HEK293 (cell line): ENCODE results near the gene ASIC3.
A peak's percentile ranks its signal among the peaks of the same experiment; 100 is the strongest.

Experiments
- CTCF ChIA-PET: fragments of 350-600 bp; formaldehyde crosslinking; extraction: SDS; loops from one replicate; lab custom pipeline; 2021; ENCODE audit warnings: antibody characterized with exemption; lab: Yijun Ruan, JAX
- POLR2A ChIA-PET: fragments of 300-600 bp; formaldehyde crosslinking; extraction: SDS; loops from one replicate; lab custom pipeline; 2020; ENCODE audit warnings: antibody characterized with exemption, inconsistent platforms; lab: Yijun Ruan, JAX
- H3K27ac ChIP-seq: fragments of 200-500 bp; sonication (Bioruptor generic); 2 replicates; pipeline ENCODE4 v1.5.1; 2014; ENCODE audit warnings: low read depth, low read length, control low read depth, inconsistent platforms; ENCODE audit errors: extremely low read depth
- H3K36me3 ChIP-seq, 2 experiments: fragments of 200-500 bp in 1 of 2; sonication (Bioruptor generic) in 1 of 2; 1 replicate in 1 of 2; 2 replicates in 1 of 2; pipeline ENCODE4 v1.5.1; 2014 to 2017; ENCODE audit warnings: inconsistent platforms in 2 of 2, low read length in 2 of 2; ENCODE audit not compliant: control insufficient read depth in 2 of 2, insufficient read depth in 1 of 2
- H3K4me1 ChIP-seq: fragments of 200-500 bp; sonication (Bioruptor generic); 2 replicates; pipeline ENCODE4 v1.5.1; 2014; ENCODE audit warnings: mild to moderate bottlenecking, low read length, inconsistent platforms; ENCODE audit not compliant: control insufficient read depth, insufficient read depth
- H3K4me3 ChIP-seq: 2 replicates; pipeline ENCODE4 v1.5.1; 2011; ENCODE audit warnings: low read depth, mild to moderate bottlenecking, control low read depth, low read length, moderate library complexity
- H3K9me3 ChIP-seq: fragments of 200-500 bp; sonication (Bioruptor generic); 2 replicates; pipeline ENCODE4 v1.5.1; 2014; ENCODE audit warnings: low read depth, low read length, inconsistent platforms; ENCODE audit not compliant: control insufficient read depth, insufficient read depth
- BCL11B ChIP-seq: fragments of 450-650 bp; formaldehyde crosslinking; IDR thresholded peaks from 2 replicates; pipeline ENCODE4 v1.5.1; 2016; ENCODE audit warnings: low read depth, missing biosample characterization, missing genetic modification characterization
- GLI4 ChIP-seq: fragments of 450-650 bp; formaldehyde crosslinking; IDR thresholded peaks from 2 replicates; pipeline ENCODE4 v1.5.1; 2016; ENCODE audit warnings: missing biosample characterization, missing genetic modification characterization
- GLIS1 ChIP-seq: fragments of 450-650 bp; formaldehyde crosslinking; IDR thresholded peaks from 2 replicates; pipeline ENCODE4 v1.5.1; 2016; ENCODE audit warnings: missing biosample characterization, missing genetic modification characterization
- HOXC10 ChIP-seq: sonication (generic); formaldehyde crosslinking; IDR thresholded peaks from 2 replicates; pipeline ENCODE4 v1.8.1; 2023; ENCODE audit warnings: mild to moderate bottlenecking, missing genetic modification reagents
- HOXD13 ChIP-seq: sonication (generic); formaldehyde crosslinking; IDR thresholded peaks from 2 replicates; pipeline ENCODE4 v1.8.0; 2022; ENCODE audit warnings: missing genetic modification reagents, borderline replicate concordance
- KLF9 ChIP-seq: fragments of 450-650 bp; formaldehyde crosslinking; IDR thresholded peaks from 2 replicates; pipeline ENCODE4 v1.5.1; 2016; ENCODE audit warnings: missing biosample characterization, missing genetic modification characterization, low read depth
- SP7 ChIP-seq: fragments of 450-650 bp; formaldehyde crosslinking; IDR thresholded peaks from 2 replicates; pipeline ENCODE4 v1.5.1; 2016; ENCODE audit warnings: missing biosample characterization, missing genetic modification characterization
- ZBTB17 ChIP-seq: fragments of 450-650 bp; formaldehyde crosslinking; IDR thresholded peaks from 2 replicates; pipeline ENCODE4 v1.5.1; 2016; ENCODE audit warnings: missing biosample characterization, missing genetic modification characterization
- ZBTB20 ChIP-seq: fragments of 450-650 bp; formaldehyde crosslinking; IDR thresholded peaks from 2 replicates; pipeline ENCODE4 v1.5.1; 2016; ENCODE audit warnings: missing biosample characterization, missing genetic modification characterization
- ZFHX2 ChIP-seq: fragments of 450-650 bp; formaldehyde crosslinking; conservative IDR thresholded peaks from 2 replicates; pipeline ENCODE4 v1.5.1; 2016; ENCODE audit warnings: missing biosample characterization, missing genetic modification characterization
- ZFP3 ChIP-seq: fragments of 450-650 bp; formaldehyde crosslinking; IDR thresholded peaks from 2 replicates; pipeline ENCODE4 v1.5.1; 2016; ENCODE audit warnings: low read depth, missing biosample characterization, missing genetic modification characterization
- ZNF157 ChIP-seq: fragments of 450-650 bp; formaldehyde crosslinking; IDR thresholded peaks from 2 replicates; pipeline ENCODE4 v1.5.1; 2016; ENCODE audit warnings: missing biosample characterization, missing genetic modification characterization
- ZNF175 ChIP-seq: fragments of 450-650 bp; formaldehyde crosslinking; IDR thresholded peaks from 2 replicates; pipeline ENCODE4 v1.5.1; 2016; ENCODE audit warnings: missing biosample characterization, missing genetic modification characterization
- ZNF248 ChIP-seq: fragments of 450-650 bp; formaldehyde crosslinking; IDR thresholded peaks from 2 replicates; pipeline ENCODE4 v1.5.1; 2017; ENCODE audit warnings: missing biosample characterization, missing genetic modification characterization
- ZNF274 ChIP-seq, 2 experiments: fragments of 200-500 bp in 1 of 2; fragments of 450-650 bp in 1 of 2; sonication (Bioruptor generic) in 1 of 2; formaldehyde crosslinking in 1 of 2; IDR thresholded peaks; 2 replicates each; pipeline versions ENCODE4 v1.5.1 to v1.6.1; 2014 to 2016; ENCODE audit warnings: borderline replicate concordance in 1 of 2, inconsistent platforms in 1 of 2, low read length in 1 of 2, missing biosample characterization in 1 of 2, missing genetic modification characterization in 1 of 2
- ZNF292 ChIP-seq: fragments of 450-650 bp; formaldehyde crosslinking; IDR thresholded peaks from 2 replicates; pipeline ENCODE4 v1.5.1; 2016; ENCODE audit warnings: low read depth, missing biosample characterization, missing genetic modification characterization, borderline replicate concordance
- ZNF335 ChIP-seq: fragments of 450-650 bp; formaldehyde crosslinking; conservative IDR thresholded peaks from 2 replicates; pipeline ENCODE4 v1.5.1; 2016; ENCODE audit warnings: missing biosample characterization, missing genetic modification characterization
- ZNF37A ChIP-seq: fragments of 450-650 bp; IDR thresholded peaks from 2 replicates; pipeline ENCODE4 v1.5.1; 2018; ENCODE audit warnings: missing biosample characterization, missing genetic modification characterization
- ZNF394 ChIP-seq: fragments of 450-650 bp; formaldehyde crosslinking; IDR thresholded peaks from 2 replicates; pipeline ENCODE4 v1.5.1; 2016; ENCODE audit warnings: missing biosample characterization, missing genetic modification characterization, mild to moderate bottlenecking, moderate library complexity, borderline replicate concordance
- ZNF404 ChIP-seq: fragments of 450-650 bp; formaldehyde crosslinking; IDR thresholded peaks from 2 replicates; pipeline ENCODE4 v1.5.1; 2017; ENCODE audit warnings: missing biosample characterization, missing genetic modification characterization
- ZNF521 ChIP-seq: fragments of 450-650 bp; formaldehyde crosslinking; IDR thresholded peaks from 2 replicates; pipeline ENCODE4 v1.5.1; 2017; ENCODE audit warnings: missing biosample characterization, mild to moderate bottlenecking, missing genetic modification characterization
- ZNF530 ChIP-seq: fragments of 450-650 bp; formaldehyde crosslinking; IDR thresholded peaks from 2 replicates; pipeline ENCODE4 v1.5.1; 2016; ENCODE audit warnings: low read depth, missing biosample characterization, missing genetic modification characterization
- ZNF548 ChIP-seq: fragments of 450-650 bp; formaldehyde crosslinking; IDR thresholded peaks from 2 replicates; pipeline ENCODE4 v1.5.1; 2016; ENCODE audit warnings: missing biosample characterization, missing genetic modification characterization
- ZNF624 ChIP-seq: fragments of 450-650 bp; formaldehyde crosslinking; IDR thresholded peaks from 2 replicates; pipeline ENCODE4 v1.5.1; 2017; ENCODE audit warnings: missing biosample characterization, missing genetic modification characterization
- ZNF654 ChIP-seq: fragments of 450-650 bp; formaldehyde crosslinking; IDR thresholded peaks from 2 replicates; pipeline ENCODE4 v1.5.1; 2016; ENCODE audit warnings: low read depth, missing biosample characterization, missing genetic modification characterization
- ZNF660 ChIP-seq: fragments of 450-650 bp; IDR thresholded peaks from 2 replicates; pipeline ENCODE4 v1.5.1; 2018; ENCODE audit warnings: missing biosample characterization, mild to moderate bottlenecking, missing genetic modification characterization
- TF ChIP-seq, protein P1 (sequence below): fragments of 450-650 bp; formaldehyde crosslinking; IDR thresholded peaks from 2 replicates; pipeline ENCODE4 v1.5.1; 2016; ENCODE audit warnings: missing biosample characterization, missing genetic modification characterization
- TF ChIP-seq, protein P2 (sequence below): fragments of 450-650 bp; formaldehyde crosslinking; IDR thresholded peaks from 2 replicates; pipeline ENCODE4 v1.5.1; 2016; ENCODE audit warnings: missing biosample characterization, missing genetic modification characterization
- TF ChIP-seq, protein P3 (sequence below): fragments of 450-650 bp; formaldehyde crosslinking; IDR thresholded peaks from 2 replicates; pipeline ENCODE4 v1.5.1; 2016; ENCODE audit warnings: missing biosample characterization, missing genetic modification characterization
- TF ChIP-seq, protein P4 (sequence below): fragments of 450-650 bp; formaldehyde crosslinking; IDR thresholded peaks from 2 replicates; pipeline ENCODE4 v1.5.1; 2017; ENCODE audit warnings: missing biosample characterization, missing genetic modification characterization
- TF ChIP-seq, protein P5 (sequence below): fragments of 450-650 bp; IDR thresholded peaks from 2 replicates; pipeline ENCODE4 v1.5.1; 2018; ENCODE audit warnings: missing biosample characterization, mild to moderate bottlenecking, missing genetic modification characterization

ASIC3 gene

DNA sequence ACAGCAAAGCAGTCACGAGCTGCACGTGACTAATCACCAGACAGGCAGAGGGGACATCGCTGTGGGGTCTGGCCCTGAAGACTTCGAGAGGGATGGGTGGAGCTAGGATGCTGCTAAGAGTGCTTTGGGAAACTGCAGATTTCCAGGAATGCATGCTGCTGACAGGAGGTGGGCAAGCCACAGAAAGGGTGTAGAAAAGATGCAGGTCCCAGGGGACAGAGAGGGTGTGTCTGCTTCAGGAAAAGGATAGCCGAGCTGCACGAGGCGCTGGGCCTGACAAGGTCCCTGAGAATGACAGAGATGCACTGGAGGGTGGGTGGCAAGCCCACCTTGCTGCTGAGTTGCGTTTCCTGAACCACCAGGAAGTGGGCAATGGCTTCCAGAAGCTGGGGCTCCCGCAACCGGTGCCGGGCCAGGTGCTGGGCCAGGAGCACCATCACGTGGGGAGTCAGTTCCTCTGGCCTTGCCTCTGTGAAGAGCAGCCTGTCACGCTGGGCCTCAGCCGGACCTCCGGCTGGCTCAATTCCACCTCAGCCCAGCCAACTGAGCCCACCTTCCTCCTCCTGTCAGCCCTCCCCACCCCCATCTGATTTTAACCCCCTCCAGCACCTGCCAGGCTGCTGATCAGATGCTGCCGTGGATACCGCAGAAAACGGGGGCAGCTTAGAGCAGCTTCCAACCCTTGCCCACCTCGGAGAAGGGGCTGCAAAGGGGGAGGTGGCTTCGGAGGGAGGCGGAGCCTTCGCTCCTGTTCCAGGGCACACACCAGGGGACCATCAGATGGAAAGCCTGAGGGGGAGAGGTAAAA lies 30.1 kb downstream of the ASIC3 start (continued):
- TF ChIP-seq ZNF660 (tag by site-specific recombination) (no peak), ZNF530 (no peak), GLI4 (tag by site-specific recombination) (no peak), ZNF394 (no peak), ZFP3 (tag by site-specific recombination) (no peak), ZNF274 (IDR thresholded peaks at IDR 0.05; ENCODE audit: low read length) (no peak), ZNF274 (tag by site-specific recombination; IDR thresholded peaks at IDR 0.05; ENCODE audit: borderline replicate concordance) (no peak), ZBTB17 (tag by site-specific recombination) (peak; percentile 98), SP7 (peak; percentile 81; the same call in 1 of the 2 replicates), HOXD13 (CRISPR knock-in tag) (no peak), ZNF548 (tag by site-specific recombination) (no peak), ZNF175 (no peak), ZNF248 (tag by site-specific recombination) (no peak), ZNF335 (no peak), ZBTB20 (tag by site-specific recombination) (peak; percentile 48; the same call in 1 of the 2 replicates), ZNF292 (no peak), ZNF654 (tag by site-specific recombination) (no peak), GLIS1 (tag by site-specific recombination) (peak; percentile 70)
- TF ChIP-seq, protein P1, sequence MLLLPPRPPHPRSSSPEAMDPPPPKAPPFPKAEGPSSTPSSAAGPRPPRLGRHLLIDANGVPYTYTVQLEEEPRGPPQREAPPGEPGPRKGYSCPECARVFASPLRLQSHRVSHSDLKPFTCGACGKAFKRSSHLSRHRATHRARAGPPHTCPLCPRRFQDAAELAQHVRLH = no peak

DNA sequence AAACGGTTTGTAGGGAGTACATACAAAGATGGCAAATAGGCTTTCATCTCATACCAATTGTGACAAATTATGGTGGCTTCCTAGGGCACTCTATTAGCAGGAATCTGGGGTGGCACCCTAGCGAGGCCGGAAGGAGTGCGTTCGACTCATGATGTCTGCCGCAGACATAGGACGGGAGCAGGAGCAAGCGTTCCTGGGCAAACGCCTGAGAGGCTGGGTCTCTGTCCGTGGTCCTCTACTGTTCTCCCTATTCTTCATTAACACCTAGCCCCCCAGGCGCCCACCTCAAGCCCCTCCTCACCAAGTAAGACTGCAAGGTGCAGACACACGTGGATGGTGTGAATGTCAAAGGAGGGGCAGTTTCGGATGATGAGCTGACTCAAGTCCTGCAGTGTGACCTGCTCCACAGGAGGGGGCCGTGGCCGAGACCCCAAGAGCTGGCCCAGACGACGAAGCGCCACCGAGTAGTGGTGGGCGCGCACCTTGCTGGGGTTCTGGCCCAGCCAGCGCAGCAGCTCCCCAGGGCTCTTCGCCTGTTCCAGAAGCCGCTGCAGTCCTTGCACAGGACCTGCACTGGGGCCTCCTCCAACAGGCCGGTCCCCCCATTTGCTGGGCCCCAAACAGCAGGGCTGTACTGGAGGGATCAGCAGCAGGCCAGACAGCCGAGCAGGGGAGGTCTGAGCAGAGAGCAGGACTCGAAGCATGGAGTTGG lies 31.0 kb downstream of the ASIC3 start:
- Histone ChIP-seq H3K36me3 (peaks cover 0 to 52% of the 10 kb centered on the region in 2 experiments; a peak in 1 of 3 replicates), H3K27ac (peak overlapping the region; percentile 75; the same call in 1 of the 2 replicates), H3K4me3 (peak overlapping the region; percentile 89), H3K4me1 (peaks cover 7% of the 10 kb centered on the region; the same call in 1 of the 2 replicates), H3K9me3 (no peaks in the 10 kb centered on the region)
- POLR2A ChIA-PET = interaction anchor here (1.2 to 4.8 kb wide), 2 partner anchors 17 to 40 kb away, joined by 3 to 22 read pairs; no protein-coding TSS in a partner anchor
- CTCF ChIA-PET = no interaction called here
- TF ChIP-seq ZFHX2 = no peak
- no peak for TF ChIP-seq BCL11B (tag by site-specific recombination)
- TF ChIP-seq ZNF404 (tag by site-specific recombination) = no peak
- TF ChIP-seq, protein P2, sequence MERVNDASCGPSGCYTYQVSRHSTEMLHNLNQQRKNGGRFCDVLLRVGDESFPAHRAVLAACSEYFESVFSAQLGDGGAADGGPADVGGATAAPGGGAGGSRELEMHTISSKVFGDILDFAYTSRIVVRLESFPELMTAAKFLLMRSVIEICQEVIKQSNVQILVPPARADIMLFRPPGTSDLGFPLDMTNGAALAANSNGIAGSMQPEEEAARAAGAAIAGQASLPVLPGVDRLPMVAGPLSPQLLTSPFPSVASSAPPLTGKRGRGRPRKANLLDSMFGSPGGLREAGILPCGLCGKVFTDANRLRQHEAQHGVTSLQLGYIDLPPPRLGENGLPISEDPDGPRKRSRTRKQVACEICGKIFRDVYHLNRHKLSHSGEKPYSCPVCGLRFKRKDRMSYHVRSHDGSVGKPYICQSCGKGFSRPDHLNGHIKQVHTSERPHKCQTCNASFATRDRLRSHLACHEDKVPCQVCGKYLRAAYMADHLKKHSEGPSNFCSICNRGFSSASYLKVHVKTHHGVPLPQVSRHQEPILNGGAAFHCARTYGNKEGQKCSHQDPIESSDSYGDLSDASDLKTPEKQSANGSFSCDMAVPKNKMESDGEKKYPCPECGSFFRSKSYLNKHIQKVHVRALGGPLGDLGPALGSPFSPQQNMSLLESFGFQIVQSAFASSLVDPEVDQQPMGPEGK (tag by site-specific recombination) = no peak
- TF ChIP-seq KLF9 (tag by site-specific recombination) = no peak
- no peak for TF ChIP-seq ZNF157 (tag by site-specific recombination)
- no peak for TF ChIP-seq ZNF37A (tag by site-specific recombination)
- no peak for TF ChIP-seq ZNF624
- TF ChIP-seq, protein P3, sequence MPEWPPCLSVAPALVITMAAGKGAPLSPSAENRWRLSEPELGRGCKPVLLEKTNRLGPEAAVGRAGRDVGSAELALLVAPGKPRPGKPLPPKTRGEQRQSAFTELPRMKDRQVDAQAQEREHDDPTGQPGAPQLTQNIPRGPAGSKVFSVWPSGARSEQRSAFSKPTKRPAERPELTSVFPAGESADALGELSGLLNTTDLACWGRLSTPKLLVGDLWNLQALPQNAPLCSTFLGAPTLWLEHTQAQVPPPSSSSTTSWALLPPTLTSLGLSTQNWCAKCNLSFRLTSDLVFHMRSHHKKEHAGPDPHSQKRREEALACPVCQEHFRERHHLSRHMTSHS (tag by site-specific recombination) = no peak
- TF ChIP-seq, protein P4, sequence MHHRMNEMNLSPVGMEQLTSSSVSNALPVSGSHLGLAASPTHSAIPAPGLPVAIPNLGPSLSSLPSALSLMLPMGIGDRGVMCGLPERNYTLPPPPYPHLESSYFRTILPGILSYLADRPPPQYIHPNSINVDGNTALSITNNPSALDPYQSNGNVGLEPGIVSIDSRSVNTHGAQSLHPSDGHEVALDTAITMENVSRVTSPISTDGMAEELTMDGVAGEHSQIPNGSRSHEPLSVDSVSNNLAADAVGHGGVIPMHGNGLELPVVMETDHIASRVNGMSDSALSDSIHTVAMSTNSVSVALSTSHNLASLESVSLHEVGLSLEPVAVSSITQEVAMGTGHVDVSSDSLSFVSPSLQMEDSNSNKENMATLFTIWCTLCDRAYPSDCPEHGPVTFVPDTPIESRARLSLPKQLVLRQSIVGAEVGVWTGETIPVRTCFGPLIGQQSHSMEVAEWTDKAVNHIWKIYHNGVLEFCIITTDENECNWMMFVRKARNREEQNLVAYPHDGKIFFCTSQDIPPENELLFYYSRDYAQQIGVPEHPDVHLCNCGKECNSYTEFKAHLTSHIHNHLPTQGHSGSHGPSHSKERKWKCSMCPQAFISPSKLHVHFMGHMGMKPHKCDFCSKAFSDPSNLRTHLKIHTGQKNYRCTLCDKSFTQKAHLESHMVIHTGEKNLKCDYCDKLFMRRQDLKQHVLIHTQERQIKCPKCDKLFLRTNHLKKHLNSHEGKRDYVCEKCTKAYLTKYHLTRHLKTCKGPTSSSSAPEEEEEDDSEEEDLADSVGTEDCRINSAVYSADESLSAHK = no peak
- no peak for TF ChIP-seq ZNF521 (tag by site-specific recombination)
- TF ChIP-seq, protein P5, sequence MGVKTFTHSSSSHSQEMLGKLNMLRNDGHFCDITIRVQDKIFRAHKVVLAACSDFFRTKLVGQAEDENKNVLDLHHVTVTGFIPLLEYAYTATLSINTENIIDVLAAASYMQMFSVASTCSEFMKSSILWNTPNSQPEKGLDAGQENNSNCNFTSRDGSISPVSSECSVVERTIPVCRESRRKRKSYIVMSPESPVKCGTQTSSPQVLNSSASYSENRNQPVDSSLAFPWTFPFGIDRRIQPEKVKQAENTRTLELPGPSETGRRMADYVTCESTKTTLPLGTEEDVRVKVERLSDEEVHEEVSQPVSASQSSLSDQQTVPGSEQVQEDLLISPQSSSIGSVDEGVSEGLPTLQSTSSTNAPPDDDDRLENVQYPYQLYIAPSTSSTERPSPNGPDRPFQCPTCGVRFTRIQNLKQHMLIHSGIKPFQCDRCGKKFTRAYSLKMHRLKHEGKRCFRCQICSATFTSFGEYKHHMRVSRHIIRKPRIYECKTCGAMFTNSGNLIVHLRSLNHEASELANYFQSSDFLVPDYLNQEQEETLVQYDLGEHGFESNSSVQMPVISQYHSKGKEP (tag by site-specific recombination) = no peak
- no peak for TF ChIP-seq HOXC10
